Spleen (tissue), 11 donors: ENCODE data around the gene TBCA. TPM values are rescaled to one million over a fixed set of nuclear protein-coding genes. Genes with fewer than 3 reads are reported as not detected.

Experiments used
- DNase-seq: peaks from one replicate; pipeline ENCODE4 v3.0.0-alpha.2; 2020
- H3K27ac ChIP-seq, 8 donors: fragments of 200-600 bp; sonication (generic) in 7 of 8; 1 replicate in 4 of 8; 2 replicates in 4 of 8; pipeline versions ENCODE4 v1.5.0 to v1.8.0; 2016 to 2021; ENCODE audit warnings: inconsistent platforms in 4 of 8, mild to moderate bottlenecking in 4 of 8, moderate library complexity in 1 of 8
- H3K27me3 ChIP-seq, 7 donors: fragments of 200-600 bp; sonication (generic) in 6 of 7; replicated peaks in 1 of 7; 1 replicate in 4 of 7; 2 replicates in 3 of 7; pipeline versions ENCODE4 v1.5.0 to v1.8.0; 2016 to 2021; ENCODE audit warnings: inconsistent platforms in 3 of 7, mild to moderate bottlenecking in 1 of 7
- H3K36me3 ChIP-seq, 6 donors: fragments of 200-600 bp; sonication (generic) in 5 of 6; 1 replicate in 4 of 6; 2 replicates in 2 of 6; pipeline versions ENCODE4 v1.5.0 to v1.8.0; 2016 to 2021; ENCODE audit warnings: inconsistent platforms in 2 of 6
- H3K4me1 ChIP-seq, 6 donors: fragments of 200-600 bp; sonication (generic) in 5 of 6; 1 replicate in 3 of 6; 2 replicates in 3 of 6; pipeline versions ENCODE4 v1.5.0 to v1.8.0; 2016 to 2021; ENCODE audit warnings: inconsistent platforms in 3 of 6
- H3K4me3 ChIP-seq, 8 donors: fragments of 200-600 bp; sonication (generic) in 7 of 8; 1 replicate in 4 of 8; 2 replicates in 4 of 8; pipeline versions ENCODE4 v1.5.0 to v1.8.0; 2016 to 2021; ENCODE audit warnings: inconsistent platforms in 4 of 8, mild to moderate bottlenecking in 4 of 8, moderate library complexity in 2 of 8
- H3K9me3 ChIP-seq, 8 donors: fragments of 200-600 bp; sonication (generic) in 7 of 8; 1 replicate in 4 of 8; 2 replicates in 4 of 8; pipeline versions ENCODE4 v1.5.0 to v1.8.0; 2016 to 2021; ENCODE audit warnings: inconsistent platforms in 4 of 8
- CTCF ChIP-seq, 11 experiments: fragments of 200-600 bp in 7 of 11; fragments of 450-650 bp in 4 of 11; sonication (generic) in 4 of 11; IDR thresholded peaks in 8 of 11; conservative IDR thresholded peaks in 3 of 11; 1 replicate in 7 of 11; 2 replicates in 4 of 11; pipeline versions ENCODE4 v1.4.0 to v1.8.0; 2016 to 2021; ENCODE audit warnings: antibody characterized with exemption in 11 of 11, inconsistent platforms in 4 of 11, mild to moderate bottlenecking in 1 of 11
- POLR2A ChIP-seq, 3 donors: fragments of 450-650 bp; IDR thresholded peaks; one replicate each; pipeline ENCODE4 v1.5.1; 2017; ENCODE audit warnings: antibody characterized with exemption in 3 of 3, mild to moderate bottlenecking in 1 of 3
- POLR2AphosphoS5 ChIP-seq, 3 donors: sonication (generic); formaldehyde crosslinking; IDR thresholded peaks; one replicate each; pipeline ENCODE4 v1.5.1; 2017; ENCODE audit warnings: antibody characterized with exemption in 3 of 3
- WGBS, 5 donors: extraction: QIAGEN DNeasy Blood & Tissue Kit in 3 of 5; methylation state at CpG; one replicate each; pipeline versions ENCODE4 v1.1.5 to v1.1.7; 2013 to 2018; 5-methylcytosine and 5-hydroxymethylcytosine counted together
- intact Hi-C: fragments of 100-400 bp; cut with DNase I; formaldehyde crosslinking; loops from one replicate; pipeline ENCODE4 v1.15.0; 2023; ENCODE audit warnings: low total_unique reads
- polyA plus RNA-seq, 3 donors: library from polyadenylated mRNA; stranded (reverse); fragments of 200-250 nt; gene quantifications; one replicate each; pipeline ENCODE4 v1.2.1, GENCODE V29; 2013
- total RNA-seq, 7 donors: library from RNA; depleted of rRNA in 3 of 7; stranded (reverse); fragments of >200 nt in 3 of 7; fragmentation: NEBNext Ultra II Directional in 4 of 7; extraction: Animal tissue kit (Norgen Biotek cat#: 25700) in 4 of 7; gene quantifications; one replicate each; pipeline versions ENCODE4 v1.1.0 to v1.2.1, GENCODE V29; 2016 to 2021
- donor health status: healthy with polysubstance abuse.
- donor health status: DM: no; HTN: no; CAD: no; lungs with moderate emphysema.
- donor health status: DM: no; HTN: no; CAD: no.
- donor health status: Bipolar disorder and iron deficiency.
- donor health status: healthy.
- donor health status: DM: no; HTN: no; CAD: no.
- donor health status: DM: yes; HTN: yes; CAD: no.

The TBCA gene
- total and polyA plus RNA-seq, 10 donors: 92.2 to 267 (median 108) TPM

GRCh38 chr5:77773734-77774280, 2.3 kb downstream of the TBCA start:
- H3K27ac ChIP-seq: no peak overlapping the region
- no peaks in the 10 kb centered on the region for H3K27me3 ChIP-seq
- intact Hi-C loops: no loop called here
- H3K36me3 ChIP-seq: peaks cover 0 to 23% (median 4%) of the 10 kb centered on the region in 6 donors
- DNase-seq: no peak
- H3K4me3 ChIP-seq: peak overlapping the region in 2 of 8 donors; percentile 64 to 73
- no peak for TF ChIP-seq POLR2AphosphoS5 (IDR thresholded peaks at IDR 0.05)
- no peak for TF ChIP-seq POLR2A (IDR thresholded peaks at IDR 0.05)
- TF ChIP-seq CTCF (IDR thresholded peaks at IDR 0.05 in 8 of 11, conservative IDR thresholded peaks at IDR 0.05 in 3 of 11): no peak
- peaks cover 28 to 75% (median 59%) of the 10 kb centered on the region in 6 donors for H3K4me1 ChIP-seq
- no peaks in the 10 kb centered on the region for H3K9me3 ChIP-seq
- 75 to 90% (median 81%) methylated on average over 3 of the region's 3 CpGs for WGBS, 5 donors

GRCh38 chr5:77772729-77773128, 3.4 kb downstream of the TBCA start:
- no peak for TF ChIP-seq POLR2AphosphoS5 (IDR thresholded peaks at IDR 0.05)
- TF ChIP-seq CTCF (IDR thresholded peaks at IDR 0.05 in 8 of 11, conservative IDR thresholded peaks at IDR 0.05 in 3 of 11): no peak
- no peak for TF ChIP-seq POLR2A (IDR thresholded peaks at IDR 0.05)
- Histone ChIP-seq H3K4me1 (peaks cover 35 to 86% (median 64%) of the 10 kb centered on the region in 6 donors), H3K4me3 (no peak overlapping the region), H3K9me3 (no peaks in the 10 kb centered on the region), H3K36me3 (peaks cover 0 to 33% (median 5%) of the 10 kb centered on the region in 6 donors), H3K27ac (no peak overlapping the region), H3K27me3 (no peaks in the 10 kb centered on the region)
- DNase-seq: no peak
- intact Hi-C loops: no loop called here

- WGBS, 5 donors: 76 to 96% (median 89%) methylated on average over 5 of the region's 5 CpGs
- intact Hi-C loops: no loop called here
- H3K4me1 ChIP-seq: peaks cover 35 to 83% (median 59%) of the 10 kb centered on the region in 6 donors
Measured at GRCh38 chr5:77771452-77771851, 4.7 kb downstream of the TBCA start.

More at GRCh38 chr5:77771452-77771851, 4.7 kb downstream of the TBCA start:
- Histone ChIP-seq H3K27ac (no peak overlapping the region), H3K36me3 (peaks cover 0 to 44% (median 11%) of the 10 kb centered on the region in 6 donors), H3K9me3 (no peaks in the 10 kb centered on the region), H3K4me3 (no peak overlapping the region), H3K27me3 (no peaks in the 10 kb centered on the region)
- no peak for DNase-seq
- TF ChIP-seq POLR2AphosphoS5 (IDR thresholded peaks at IDR 0.05) (no peak), POLR2A (IDR thresholded peaks at IDR 0.05) (no peak), CTCF (IDR thresholded peaks at IDR 0.05 in 8 of 11, conservative IDR thresholded peaks at IDR 0.05 in 3 of 11) (no peak)
